ENCODE results near the gene DHRSX. TPM values are rescaled to one million over a fixed set of nuclear protein-coding genes. Genes with fewer than 3 reads are reported as not detected.

Gene DHRSX
- polyA plus RNA-seq, 2 of the 4 experiments (the other 2 are of a cell fraction) = 32.1 to 56.3 TPM

DNA sequence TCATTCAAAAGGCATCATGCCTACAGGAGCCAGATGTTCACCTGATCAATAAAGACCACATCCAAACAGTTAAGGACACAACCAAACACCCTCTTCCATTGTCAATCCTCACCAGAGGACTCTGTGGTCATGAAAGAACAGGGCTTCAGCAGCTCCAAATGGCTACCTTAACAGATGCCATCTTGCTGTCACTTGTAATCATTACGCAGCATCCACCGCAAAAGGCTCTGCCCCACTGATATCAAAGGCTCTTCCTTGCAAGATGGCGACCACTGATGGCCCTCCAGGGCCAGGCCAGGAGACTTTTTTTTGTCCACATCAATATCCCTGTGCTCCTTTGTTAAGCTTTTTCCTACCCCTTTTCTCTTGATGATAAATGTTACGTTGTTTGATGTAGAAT lies 157.4 kb downstream of the DHRSX start:
- H3K9me3 ChIP-seq = peaks cover 11% of the 10 kb centered on the region; the same call in 1 of the 3 replicates
- POLR2A ChIA-PET = no interaction called here
- no peak overlapping the region for H3K27ac ChIP-seq

DNA sequence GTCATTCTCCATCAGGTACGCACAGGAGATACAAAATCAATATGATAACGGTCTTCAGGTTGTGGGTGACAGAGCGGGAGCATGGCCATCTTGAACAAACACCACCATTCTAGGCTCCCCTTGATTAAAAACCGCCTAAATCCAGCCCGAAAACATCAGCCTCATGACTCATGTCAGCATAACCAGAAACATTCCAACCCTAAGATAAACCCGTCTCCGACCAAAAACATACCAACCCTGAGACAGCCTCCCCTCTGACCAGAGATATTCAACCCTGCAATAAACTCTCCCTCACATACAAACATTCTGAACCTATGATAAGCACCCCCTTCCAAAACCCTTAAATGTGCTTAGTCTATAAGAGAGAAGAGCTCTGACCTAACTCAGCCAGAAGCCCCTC lies 157.9 kb downstream of the DHRSX start:
- Histone ChIP-seq H3K4me3 (no peak overlapping the region), H3K4me2 (no peak overlapping the region), H3K4me1 (no peaks in the 10 kb centered on the region), H3K27ac (no peak overlapping the region), H3K9me3 (peaks cover 15% of the 10 kb centered on the region; the same call in 1 of the 3 replicates)
- CTCF ChIA-PET = no interaction called here
- TF ChIP-seq, protein P1, sequence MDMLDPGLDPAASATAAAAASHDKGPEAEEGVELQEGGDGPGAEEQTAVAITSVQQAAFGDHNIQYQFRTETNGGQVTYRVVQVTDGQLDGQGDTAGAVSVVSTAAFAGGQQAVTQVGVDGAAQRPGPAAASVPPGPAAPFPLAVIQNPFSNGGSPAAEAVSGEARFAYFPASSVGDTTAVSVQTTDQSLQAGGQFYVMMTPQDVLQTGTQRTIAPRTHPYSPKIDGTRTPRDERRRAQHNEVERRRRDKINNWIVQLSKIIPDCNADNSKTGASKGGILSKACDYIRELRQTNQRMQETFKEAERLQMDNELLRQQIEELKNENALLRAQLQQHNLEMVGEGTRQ (IDR thresholded peaks at IDR 0.05) = no peak
- TF ChIP-seq NPAS2 (CRISPR knock-in tag; IDR thresholded peaks at IDR 0.05; ENCODE audit: borderline replicate concordance) (no peak), POLR2A (IDR thresholded peaks at IDR 0.05; ENCODE audit: low read length) (no peak), EHMT2 (IDR thresholded peaks at IDR 0.05; ENCODE audit: low read depth) (no peak), PBX3 (IDR thresholded peaks at IDR 0.05) (no peak), HOXB13 (CRISPR knock-in tag; IDR thresholded peaks at IDR 0.05; ENCODE audit: low read depth) (no peak), NR3C1 (IDR thresholded peaks at IDR 0.05) (no peak), CBX2 (IDR thresholded peaks at IDR 0.05; ENCODE audit: borderline replicate concordance, low read depth) (no peak), CHD2 (IDR thresholded peaks at IDR 0.05; ENCODE audit: low read length, partially characterized antibody) (no peak), MYC (IDR thresholded peaks at IDR 0.05; ENCODE audit: borderline replicate concordance, low read length) (no peak), ZNF302 (CRISPR knock-in tag; IDR thresholded peaks at IDR 0.05) (no peak)
- DNase-seq (ENCODE audit: low read depth in 1 of 2, low spot score in 1 of 2) = no peak
- 91% methylated on average over 7 of the region's 7 CpGs for WGBS (ENCODE audit: missing lambda C conversion rate)
- POLR2A ChIA-PET = no interaction called here
- ATAC-seq = no peak
- FAIRE-seq = no peak

More for the DNA sequence above, 157.4 kb downstream of the DHRSX start:
- CTCF ChIA-PET = no interaction called here
- H3K4me1 ChIP-seq = no peaks in the 10 kb centered on the region
- 92% methylated on average over 4 of the region's 4 CpGs for WGBS (ENCODE audit: missing lambda C conversion rate)
- no peak overlapping the region for H3K4me3 ChIP-seq
- no peak overlapping the region for H3K4me2 ChIP-seq
- ATAC-seq (no peak), DNase-seq (ENCODE audit: low read depth in 1 of 2, low spot score in 1 of 2) (no peak), FAIRE-seq (no peak)
- TF ChIP-seq JUNB (IDR thresholded peaks at IDR 0.05) (no peak), CBX2 (IDR thresholded peaks at IDR 0.05; ENCODE audit: borderline replicate concordance, low read depth) (no peak), HES2 (IDR thresholded peaks at IDR 0.05) (no peak), PHF8 (IDR thresholded peaks at IDR 0.05; ENCODE audit: borderline replicate concordance, low read depth) (no peak), TP53 (CRISPR knock-in tag; IDR thresholded peaks at IDR 0.05) (no peak), MYC (IDR thresholded peaks at IDR 0.05; ENCODE audit: borderline replicate concordance, low read length) (no peak), ZSCAN20 (CRISPR knock-in tag; IDR thresholded peaks at IDR 0.05) (no peak)

DNA sequence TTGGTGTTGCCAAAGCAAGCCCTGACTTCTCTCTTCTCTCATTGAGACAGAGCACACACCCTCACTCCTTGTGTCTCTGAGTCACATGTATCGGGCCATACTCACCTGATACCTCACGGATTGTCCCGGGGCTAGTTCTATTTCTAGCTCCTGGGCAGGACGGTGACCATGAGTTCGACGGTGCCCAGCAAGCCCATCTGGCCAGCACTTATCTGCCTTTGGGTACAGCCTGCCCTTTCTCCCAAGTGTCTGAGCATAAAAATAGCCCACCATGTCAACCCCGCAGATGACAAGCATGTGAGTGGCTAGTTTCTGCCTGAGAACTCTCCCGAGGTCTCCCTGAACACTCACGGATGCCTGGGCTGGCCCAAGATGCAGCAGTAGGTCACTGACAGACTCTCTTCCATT lies 158.5 kb downstream of the DHRSX start:
- H3K4me3 ChIP-seq = no peak overlapping the region

GRCh38 chrX:2340991-2341390 lies 159.8 kb downstream of the DHRSX start:
- ChIA-PET CTCF (no interaction called here), POLR2A (no interaction called here)
- Histone ChIP-seq H3K9me3 (peaks cover 15% of the 10 kb centered on the region; the same call in 1 of the 3 replicates), H3K27ac (no peak overlapping the region), H3K4me1 (no peaks in the 10 kb centered on the region), H3K4me2 (no peak overlapping the region), H3K4me3 (no peak overlapping the region)
- no peak for ATAC-seq
- TF ChIP-seq NR3C1 (IDR thresholded peaks at IDR 0.05) (no peak), NPAS2 (CRISPR knock-in tag; IDR thresholded peaks at IDR 0.05; ENCODE audit: borderline replicate concordance) (no peak), MAZ (IDR thresholded peaks at IDR 0.05; ENCODE audit: borderline replicate concordance, low read depth, low read length) (no peak), EHMT2 (IDR thresholded peaks at IDR 0.05; ENCODE audit: low read depth) (no peak), CEBPB (IDR thresholded peaks at IDR 0.05) (no peak), EP300 (IDR thresholded peaks at IDR 0.05) (no peak), CBX2 (IDR thresholded peaks at IDR 0.05; ENCODE audit: borderline replicate concordance, low read depth) (no peak), CBX8 (IDR thresholded peaks at IDR 0.05) (no peak), FOSB (CRISPR knock-in tag; IDR thresholded peaks at IDR 0.05) (no peak), HOXA7 (CRISPR knock-in tag; IDR thresholded peaks at IDR 0.05) (no peak), RAD21 (conservative IDR thresholded peaks at IDR 0.05 in 1 of 2, IDR thresholded peaks at IDR 0.05 in 1 of 2) (no peak), MAFK (IDR thresholded peaks at IDR 0.05; ENCODE audit: partially characterized antibody) (no peak), JUN (IDR thresholded peaks at IDR 0.05) (no peak), RARB (CRISPR knock-in tag; IDR thresholded peaks at IDR 0.05) (no peak)
- TF ChIP-seq, protein P2, sequence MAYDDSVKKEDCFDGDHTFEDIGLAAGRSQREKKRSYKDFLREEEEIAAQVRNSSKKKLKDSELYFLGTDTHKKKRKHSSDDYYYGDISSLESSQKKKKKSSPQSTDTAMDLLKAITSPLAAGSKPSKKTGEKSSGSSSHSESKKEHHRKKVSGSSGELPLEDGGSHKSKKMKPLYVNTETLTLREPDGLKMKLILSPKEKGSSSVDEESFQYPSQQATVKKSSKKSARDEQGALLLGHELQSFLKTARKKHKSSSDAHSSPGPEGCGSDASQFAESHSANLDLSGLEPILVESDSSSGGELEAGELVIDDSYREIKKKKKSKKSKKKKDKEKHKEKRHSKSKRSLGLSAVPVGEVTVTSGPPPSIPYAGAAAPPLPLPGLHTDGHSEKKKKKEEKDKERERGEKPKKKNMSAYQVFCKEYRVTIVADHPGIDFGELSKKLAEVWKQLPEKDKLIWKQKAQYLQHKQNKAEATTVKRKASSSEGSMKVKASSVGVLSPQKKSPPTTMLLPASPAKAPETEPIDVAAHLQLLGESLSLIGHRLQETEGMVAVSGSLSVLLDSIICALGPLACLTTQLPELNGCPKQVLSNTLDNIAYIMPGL (CRISPR knock-in tag; IDR thresholded peaks at IDR 0.05; ENCODE audit: borderline replicate concordance) = no peak
- DNase-seq (ENCODE audit: low read depth in 1 of 2, low spot score in 1 of 2) = no peak
- 91% methylated on average over 7 of the region's 7 CpGs for WGBS (ENCODE audit: missing lambda C conversion rate)
- no peak for FAIRE-seq

More for the DNA sequence above, 158.5 kb downstream of the DHRSX start:
- CTCF ChIA-PET = no interaction called here
- H3K9me3 ChIP-seq = peaks cover 15% of the 10 kb centered on the region; the same call in 1 of the 3 replicates
- no peaks in the 10 kb centered on the region for H3K4me1 ChIP-seq
- 91% methylated on average over 9 of the region's 9 CpGs for WGBS (ENCODE audit: missing lambda C conversion rate)
- no peak for TF ChIP-seq ZSCAN20 (CRISPR knock-in tag; IDR thresholded peaks at IDR 0.05)
- TF ChIP-seq HOXB13 (CRISPR knock-in tag; IDR thresholded peaks at IDR 0.05; ENCODE audit: low read depth) = no peak
- no peak for TF ChIP-seq GATA3 (IDR thresholded peaks at IDR 0.05; ENCODE audit: borderline replicate concordance)
- no peak for TF ChIP-seq EHF (CRISPR knock-in tag; IDR thresholded peaks at IDR 0.05)
- POLR2A ChIA-PET = no interaction called here
- no peak overlapping the region for H3K27ac ChIP-seq
- ATAC-seq (no peak), FAIRE-seq (no peak), DNase-seq (ENCODE audit: low read depth in 1 of 2, low spot score in 1 of 2) (no peak)
- H3K4me2 ChIP-seq = no peak overlapping the region

Measured in A549 (cell line).